HEK293T (cell line): ENCODE data around the gene SP3.

ENCODE experiments used
- CTCF ChIA-PET: fragments of 350-600 bp; formaldehyde crosslinking; extraction: SDS; loops from one replicate; lab custom pipeline; 2021; ENCODE audit warnings: antibody characterized with exemption, inconsistent platforms; lab: Yijun Ruan, JAX
- POLR2A ChIA-PET: fragments of 350-600 bp; formaldehyde crosslinking; extraction: SDS; loops from one replicate; lab custom pipeline; 2020; ENCODE audit warnings: antibody characterized with exemption, inconsistent platforms; lab: Yijun Ruan, JAX
- DNase-seq: peaks from one replicate; pipeline ENCODE4 v3.0.0; 2012; ENCODE audit warnings: mixed read lengths; ENCODE audit errors: extremely low spot score
- ARNT ChIP-seq: fragments of 450-650 bp; IDR thresholded peaks from 2 replicates; pipeline ENCODE4 v1.6.1; 2017; ENCODE audit warnings: mild to moderate bottlenecking
- BHLHE40 ChIP-seq: fragments of 450-650 bp; IDR thresholded peaks from 2 replicates; pipeline ENCODE4 v1.6.1; 2016; ENCODE audit warnings: mild to moderate bottlenecking, moderate library complexity, borderline replicate concordance
- CTBP1 ChIP-seq: fragments of 450-650 bp; IDR thresholded peaks from 2 replicates; pipeline ENCODE4 v1.6.1; 2016; ENCODE audit warnings: borderline replicate concordance
- ELF4 ChIP-seq: fragments of 450-650 bp; IDR thresholded peaks from 2 replicates; pipeline ENCODE4 v1.6.1; 2017; ENCODE audit warnings: antibody characterized with exemption
- FOXA1 ChIP-seq: fragments of 450-650 bp; IDR thresholded peaks from 2 replicates; pipeline ENCODE4 v1.6.1; 2016; ENCODE audit warnings: mild to moderate bottlenecking
- FOXK2 ChIP-seq: fragments of 450-650 bp; IDR thresholded peaks from 2 replicates; pipeline ENCODE4 v1.6.1; 2016; ENCODE audit warnings: mild to moderate bottlenecking
- FOXM1 ChIP-seq: fragments of 450-650 bp; IDR thresholded peaks from 2 replicates; pipeline ENCODE4 v1.6.1; 2017; ENCODE audit warnings: mild to moderate bottlenecking, borderline replicate concordance
- HDGF ChIP-seq: fragments of 450-650 bp; IDR thresholded peaks from 2 replicates; pipeline ENCODE4 v1.6.1; 2017; ENCODE audit warnings: antibody characterized with exemption, borderline replicate concordance
- L3MBTL2 ChIP-seq: fragments of 450-650 bp; conservative IDR thresholded peaks from 2 replicates; pipeline ENCODE4 v1.6.1; 2016; ENCODE audit warnings: mild to moderate bottlenecking
- LEF1 ChIP-seq: fragments of 450-650 bp; IDR thresholded peaks from 2 replicates; pipeline ENCODE4 v1.6.1; 2017; ENCODE audit warnings: mild to moderate bottlenecking, borderline replicate concordance
- NFRKB ChIP-seq: fragments of 450-650 bp; IDR thresholded peaks from 2 replicates; pipeline ENCODE4 v1.6.1; 2016; ENCODE audit warnings: mild to moderate bottlenecking, moderate library complexity
- PKNOX1 ChIP-seq: fragments of 450-650 bp; IDR thresholded peaks from 2 replicates; pipeline ENCODE4 v1.6.1; 2016
- SP1 ChIP-seq: fragments of 450-650 bp; IDR thresholded peaks from 2 replicates; pipeline ENCODE4 v1.6.1; 2017
- SUZ12 ChIP-seq: fragments of 450-650 bp; IDR thresholded peaks from 2 replicates; pipeline ENCODE4 v1.6.1; 2016; ENCODE audit warnings: mild to moderate bottlenecking
- TARDBP ChIP-seq: fragments of 450-650 bp; IDR thresholded peaks from 2 replicates; pipeline ENCODE4 v1.6.1; 2016
- ZNF384 ChIP-seq: fragments of 450-650 bp; IDR thresholded peaks from 2 replicates; pipeline ENCODE4 v1.6.1; 2016

Gene SP3

GRCh38 chr2:173969886-173970285 lies 4.7 kb upstream of the SP3 start:
- TF ChIP-seq LEF1 (no peak), ELF4 (no peak), NFRKB (no peak), BHLHE40 (no peak), ZNF384 (no peak), FOXK2 (no peak), FOXM1 (no peak), L3MBTL2 (no peak), FOXA1 (no peak), SP1 (no peak)
- CTCF ChIA-PET: interaction anchor here (0.7 kb wide), 1 partner anchor 68 kb away, joined by 10 read pairs; no protein-coding TSS in a partner anchor
- DNase-seq: no peak
- POLR2A ChIA-PET: interaction anchor here (0.7 kb wide), 1 partner anchor 74 kb away, joined by 3 read pairs; no protein-coding TSS in a partner anchor

- no peak for TF ChIP-seq LEF1
- TF ChIP-seq L3MBTL2: no peak
- ChIA-PET CTCF (no interaction called here), POLR2A (no interaction called here)
- DNase-seq: no peak
Observed at GRCh38 chr2:173968551-173968950, 3.4 kb upstream of the SP3 start.

GRCh38 chr2:173966274-173967098 lies 1.3 kb upstream of the SP3 start:
- TF ChIP-seq FOXK2 (no peak), ARNT (no peak), NFRKB (no peak), FOXA1 (no peak), FOXM1 (no peak), ZNF384 (no peak), PKNOX1 (no peak), L3MBTL2 (no peak)
- DNase-seq: no peak
- POLR2A ChIA-PET: interaction anchor here (0.9 to 1.0 kb wide), 3 partner anchors 24 to 72 kb away, joined by 3 to 4 read pairs (median 3); no protein-coding TSS in a partner anchor
- CTCF ChIA-PET: interaction anchor here (0.6 kb wide), 1 partner anchor 448 kb away, joined by 5 read pairs; no protein-coding TSS in a partner anchor

- POLR2A ChIA-PET: no interaction called here
- TF ChIP-seq ELF4 (no peak), TARDBP (no peak), L3MBTL2 (no peak), ARNT (no peak), SP1 (no peak), ZNF384 (peak; percentile 81)
- CTCF ChIA-PET: no interaction called here
- DNase-seq: peak; percentile 67
Observed at GRCh38 chr2:173964565-173965371, 405 bp downstream of the SP3 start.

- ChIA-PET POLR2A (no interaction called here), CTCF (no interaction called here)
- TF ChIP-seq NFRKB (no peak), TARDBP (no peak), BHLHE40 (no peak), ARNT (no peak), FOXM1 (peak; percentile 34; the same call in 1 of the 2 replicates), ZNF384 (no peak), SP1 (no peak)
- DNase-seq: peak; percentile 72
Observed at GRCh38 chr2:173963817-173964564, 1.2 kb downstream of the SP3 start.

GRCh38 chr2:173963323-173963816 lies 1.8 kb downstream of the SP3 start:
- DNase-seq: peak; percentile 27
- ChIA-PET POLR2A (no interaction called here), CTCF (no interaction called here)

GRCh38 chr2:173962583-173963110 lies 2.5 kb downstream of the SP3 start:
- CTCF ChIA-PET: no interaction called here
- POLR2A ChIA-PET: no interaction called here
- DNase-seq: no peak
- TF ChIP-seq FOXM1: no peak
- TF ChIP-seq CTBP1: no peak
- TF ChIP-seq FOXK2: no peak
- TF ChIP-seq L3MBTL2: no peak
- no peak for TF ChIP-seq FOXA1
- TF ChIP-seq LEF1: no peak
- TF ChIP-seq HDGF: no peak
- TF ChIP-seq ARNT: no peak
- TF ChIP-seq ELF4: no peak
- no peak for TF ChIP-seq TARDBP
- no peak for TF ChIP-seq ZNF384
- no peak for TF ChIP-seq SUZ12
- no peak for TF ChIP-seq SP1
- no peak for TF ChIP-seq NFRKB
- no peak for TF ChIP-seq BHLHE40
- no peak for TF ChIP-seq PKNOX1

More at GRCh38 chr2:173963323-173963816, 1.8 kb downstream of the SP3 start:
- TF ChIP-seq HDGF (no peak), ARNT (0 out of 2 replicates have a peak, but pooled peaks have one; percentile 19)
